HFFc6 (cell line): ENCODE measurements around the gene ZNF502. TPM values are rescaled to one million over a fixed set of nuclear protein-coding genes. Genes with fewer than 3 reads are reported as not detected.

Experiments
- DNase-seq: peaks from one replicate; pipeline ENCODE4 v3.0.0-alpha.2; 2018
- H3K27ac Mint-ChIP-seq: 2 replicates; pipeline ENCODE4 v1.8.0; 2020; ENCODE audit warnings: mild to moderate bottlenecking, mixed read lengths
- H3K27me3 Mint-ChIP-seq: 2 replicates; pipeline ENCODE4 v1.8.0; 2021; ENCODE audit warnings: mild to moderate bottlenecking, moderate library complexity, mixed read lengths; ENCODE audit not compliant: insufficient read depth
- H3K36me3 Mint-ChIP-seq: 2 replicates; pipeline ENCODE4 v1.8.0; 2021; ENCODE audit warnings: low read depth, mixed read lengths
- H3K4me1 Mint-ChIP-seq: 2 replicates; pipeline ENCODE4 v1.8.0; 2020; ENCODE audit warnings: low read depth, mixed read lengths
- H3K4me3 Mint-ChIP-seq: 2 replicates; pipeline ENCODE4 v1.8.0; 2020; ENCODE audit warnings: mild to moderate bottlenecking, moderate library complexity, mixed read lengths
- H3K9me3 Mint-ChIP-seq: 2 replicates; pipeline ENCODE4 v1.8.0; 2020; ENCODE audit warnings: mild to moderate bottlenecking, mixed read lengths
- CTCF ChIP-seq: fragments of 200-600 bp; sonication (generic); IDR thresholded peaks from 2 replicates; pipeline ENCODE4 v1.5.0; 2021; ENCODE audit warnings: antibody characterized with exemption, mild to moderate bottlenecking
- total RNA-seq, 6 experiments: library from RNA; stranded (reverse); fragmentation: NEBNext Ultra II Directional; extraction: Animal tissue kit (Norgen Biotek cat#: 25700); gene quantifications; 2 replicates in 1 of 6; 3 replicates in 5 of 6; pipeline ENCODE4 v1.2.3, GENCODE V29; 2021

ZNF502 gene
- total RNA-seq, 6 experiments from 2014 or later = 0.09 to 0.88 (median 0.56) TPM

- Mint-ChIP-seq H3K27me3 (no peaks in the 10 kb centered on the region), H3K4me1 (no peaks in the 10 kb centered on the region), H3K9me3 (peaks cover 91% of the 10 kb centered on the region), H3K4me3 (no peak overlapping the region), H3K27ac (no peak overlapping the region), H3K36me3 (peaks cover 66% of the 10 kb centered on the region)
- DNase-seq = no peak
- no peak for TF ChIP-seq CTCF
Measured at GRCh38 chr3:44721231-44722102, 9.0 kb downstream of the ZNF502 start.

- Mint-ChIP-seq H3K9me3 (peaks cover 88% of the 10 kb centered on the region), H3K4me1 (no peaks in the 10 kb centered on the region), H3K27me3 (no peaks in the 10 kb centered on the region), H3K4me3 (no peak overlapping the region), H3K36me3 (peaks cover 63% of the 10 kb centered on the region), H3K27ac (no peak overlapping the region)
- no peak for DNase-seq
- TF ChIP-seq CTCF = no peak
Measured at GRCh38 chr3:44722103-44722401, 9.6 kb downstream of the ZNF502 start.

- H3K27ac Mint-ChIP-seq = peak within 1 kb of the TSS; percentile 61; the same call in 1 of the 2 replicates
Measured at GRCh38 chr3:44729384-44729910, 17.0 kb downstream of the ZNF502 start, which contains the start of gene ZNF501. ZNF501 (plus strand) TSS chr3:44729635; CDS start chr3:44734422, 4,787 bp downstream.

GRCh38 chr3:44734646-44735168, 22.2 kb downstream of the ZNF502 start:
- H3K4me3 Mint-ChIP-seq = no peak overlapping the region
- peaks cover 95% of the 10 kb centered on the region for H3K9me3 Mint-ChIP-seq
- H3K27ac Mint-ChIP-seq = no peak overlapping the region
- DNase-seq = no peak
- peaks cover under 1% of the 10 kb centered on the region; the same call in 1 of the 2 replicates for H3K4me1 Mint-ChIP-seq
- no peaks in the 10 kb centered on the region for H3K27me3 Mint-ChIP-seq
- TF ChIP-seq CTCF = no peak
- H3K36me3 Mint-ChIP-seq = peaks cover 79% of the 10 kb centered on the region

More at GRCh38 chr3:44729384-44729910, 17.0 kb downstream of the ZNF502 start, which contains the start of gene ZNF501:
- Mint-ChIP-seq H3K36me3 (peaks cover 79% of the 10 kb centered on the region), H3K9me3 (peaks cover 93% of the 10 kb centered on the region), H3K27me3 (no peaks in the 10 kb centered on the region), H3K4me3 (peak within 1 kb of the TSS; percentile 89), H3K4me1 (peaks cover 8% of the 10 kb centered on the region; the same call in 1 of the 2 replicates)
- peak; percentile 69 for DNase-seq
- TF ChIP-seq CTCF = no peak

GRCh38 chr3:44761101-44761423, 48.6 kb downstream of the ZNF502 start:
- H3K27ac Mint-ChIP-seq = peak overlapping the region; percentile 77
- peaks cover 56% of the 10 kb centered on the region for H3K36me3 Mint-ChIP-seq
- peak overlapping the region; percentile 92 for H3K4me3 Mint-ChIP-seq
- H3K9me3 Mint-ChIP-seq = peaks cover 42% of the 10 kb centered on the region
- peaks cover 11% of the 10 kb centered on the region for H3K4me1 Mint-ChIP-seq
- peaks cover 3% of the 10 kb centered on the region; the same call in 1 of the 2 replicates for H3K27me3 Mint-ChIP-seq
- no peak for TF ChIP-seq CTCF
- no peak for DNase-seq
